ENCODE data around the gene FAF1.

DNA sequence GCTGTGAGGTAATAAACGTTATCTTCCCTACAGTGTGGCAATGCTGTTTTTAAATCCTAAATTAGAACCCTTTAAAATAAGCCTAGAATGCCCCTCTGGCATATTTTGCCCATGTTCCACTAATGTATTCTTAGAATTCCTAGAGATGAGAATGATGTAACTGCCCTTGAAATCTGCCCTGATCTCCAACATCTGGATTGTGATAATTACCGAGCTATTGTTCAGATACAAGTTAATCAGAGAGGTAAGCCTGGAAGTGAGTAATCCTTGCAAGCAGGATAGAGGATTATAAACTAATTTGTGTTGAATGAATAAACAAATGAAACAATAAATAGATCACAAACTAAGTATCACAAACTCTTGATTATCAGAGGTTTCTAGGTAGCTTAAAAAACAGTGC, 429.0 kb downstream of the FAF1 start:
- TF ChIP-seq, protein P1, sequence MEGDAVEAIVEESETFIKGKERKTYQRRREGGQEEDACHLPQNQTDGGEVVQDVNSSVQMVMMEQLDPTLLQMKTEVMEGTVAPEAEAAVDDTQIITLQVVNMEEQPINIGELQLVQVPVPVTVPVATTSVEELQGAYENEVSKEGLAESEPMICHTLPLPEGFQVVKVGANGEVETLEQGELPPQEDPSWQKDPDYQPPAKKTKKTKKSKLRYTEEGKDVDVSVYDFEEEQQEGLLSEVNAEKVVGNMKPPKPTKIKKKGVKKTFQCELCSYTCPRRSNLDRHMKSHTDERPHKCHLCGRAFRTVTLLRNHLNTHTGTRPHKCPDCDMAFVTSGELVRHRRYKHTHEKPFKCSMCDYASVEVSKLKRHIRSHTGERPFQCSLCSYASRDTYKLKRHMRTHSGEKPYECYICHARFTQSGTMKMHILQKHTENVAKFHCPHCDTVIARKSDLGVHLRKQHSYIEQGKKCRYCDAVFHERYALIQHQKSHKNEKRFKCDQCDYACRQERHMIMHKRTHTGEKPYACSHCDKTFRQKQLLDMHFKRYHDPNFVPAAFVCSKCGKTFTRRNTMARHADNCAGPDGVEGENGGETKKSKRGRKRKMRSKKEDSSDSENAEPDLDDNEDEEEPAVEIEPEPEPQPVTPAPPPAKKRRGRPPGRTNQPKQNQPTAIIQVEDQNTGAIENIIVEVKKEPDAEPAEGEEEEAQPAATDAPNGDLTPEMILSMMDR (IDR thresholded peaks at IDR 0.05; ENCODE audit: low read depth, low read length), result no peak
- TF ChIP-seq MYC (IDR thresholded peaks at IDR 0.05; ENCODE audit: low read depth, low read length), result no peak
- no peak for TF ChIP-seq POLR2A (IDR thresholded peaks at IDR 0.05; ENCODE audit: extremely low read depth, insufficient read length)
- TF ChIP-seq, protein P2, sequence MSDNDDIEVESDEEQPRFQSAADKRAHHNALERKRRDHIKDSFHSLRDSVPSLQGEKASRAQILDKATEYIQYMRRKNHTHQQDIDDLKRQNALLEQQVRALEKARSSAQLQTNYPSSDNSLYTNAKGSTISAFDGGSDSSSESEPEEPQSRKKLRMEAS (IDR thresholded peaks at IDR 0.05; ENCODE audit: low read depth, low read length), result no peak
